OCI-LY7 (cell line): ENCODE measurements around the gene GPC4.

ENCODE experiments used
- EZH2phosphoT487 ChIP-seq: fragments of 200-600 bp; sonication (generic); IDR thresholded peaks from 2 replicates; pipeline ENCODE4 v1.6.1; 2018; ENCODE audit warnings: low read depth, borderline replicate concordance, mild to moderate bottlenecking, mixed run types, antibody characterized with exemption, low read length, moderate library complexity, mixed read lengths
- TF ChIP-seq, protein P1 (sequence below): fragments of 200-600 bp; sonication (generic); conservative IDR thresholded peaks from 2 replicates; pipeline ENCODE4 v1.5.1; 2014; ENCODE audit warnings: mild to moderate bottlenecking, antibody characterized with exemption, low read length, moderate library complexity, mixed read lengths

DNA sequence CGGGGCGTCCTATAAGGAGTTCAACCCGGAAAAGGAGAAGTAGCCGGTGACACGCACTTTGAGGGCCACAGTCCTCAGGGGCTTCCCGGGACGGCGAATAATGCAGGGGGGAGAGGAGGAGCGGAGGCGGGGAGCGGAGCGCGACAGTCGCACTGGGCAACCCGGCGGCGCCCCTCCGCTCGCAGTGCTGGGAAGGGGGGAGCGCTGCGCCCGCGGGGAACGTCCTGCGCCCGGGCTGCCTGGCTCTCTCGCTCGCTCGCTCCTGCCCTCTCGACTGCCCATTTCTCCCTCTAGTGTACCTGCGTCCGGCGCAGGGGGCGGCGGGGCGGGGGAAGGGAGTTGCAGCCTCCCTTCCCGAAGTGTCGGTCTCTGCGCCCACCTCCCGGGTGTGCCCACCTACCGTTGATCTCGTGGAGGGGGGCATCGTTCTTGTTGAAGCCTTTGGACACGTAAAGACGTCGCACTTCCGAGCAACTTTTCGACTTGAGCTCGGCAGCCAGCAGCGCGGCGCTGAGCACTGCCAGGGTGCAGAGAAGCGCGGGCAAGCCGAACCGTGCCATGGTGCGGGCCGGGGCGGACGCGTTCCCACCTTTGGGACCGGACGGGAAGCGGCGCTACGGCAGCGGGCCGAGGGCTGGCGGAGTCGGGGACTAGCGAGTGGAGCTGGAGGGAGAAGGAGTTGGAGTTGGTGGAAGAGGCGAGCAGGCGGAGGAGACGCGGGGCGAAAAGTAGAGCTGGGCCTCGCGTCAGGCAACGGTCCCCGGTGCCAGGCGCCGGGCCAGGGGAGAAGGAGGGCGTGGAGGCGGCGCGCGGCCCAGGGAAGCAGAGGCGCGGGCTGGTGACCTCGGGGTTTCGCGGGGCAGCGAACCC is 648 bp downstream of the GPC4 start:
- TF ChIP-seq, protein P1, sequence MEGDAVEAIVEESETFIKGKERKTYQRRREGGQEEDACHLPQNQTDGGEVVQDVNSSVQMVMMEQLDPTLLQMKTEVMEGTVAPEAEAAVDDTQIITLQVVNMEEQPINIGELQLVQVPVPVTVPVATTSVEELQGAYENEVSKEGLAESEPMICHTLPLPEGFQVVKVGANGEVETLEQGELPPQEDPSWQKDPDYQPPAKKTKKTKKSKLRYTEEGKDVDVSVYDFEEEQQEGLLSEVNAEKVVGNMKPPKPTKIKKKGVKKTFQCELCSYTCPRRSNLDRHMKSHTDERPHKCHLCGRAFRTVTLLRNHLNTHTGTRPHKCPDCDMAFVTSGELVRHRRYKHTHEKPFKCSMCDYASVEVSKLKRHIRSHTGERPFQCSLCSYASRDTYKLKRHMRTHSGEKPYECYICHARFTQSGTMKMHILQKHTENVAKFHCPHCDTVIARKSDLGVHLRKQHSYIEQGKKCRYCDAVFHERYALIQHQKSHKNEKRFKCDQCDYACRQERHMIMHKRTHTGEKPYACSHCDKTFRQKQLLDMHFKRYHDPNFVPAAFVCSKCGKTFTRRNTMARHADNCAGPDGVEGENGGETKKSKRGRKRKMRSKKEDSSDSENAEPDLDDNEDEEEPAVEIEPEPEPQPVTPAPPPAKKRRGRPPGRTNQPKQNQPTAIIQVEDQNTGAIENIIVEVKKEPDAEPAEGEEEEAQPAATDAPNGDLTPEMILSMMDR = no peak
- TF ChIP-seq EZH2phosphoT487 = no peak
